HepG2 (cell line): Measurements from ENCODE around the gene ID3. TPM values are rescaled to one million over a fixed set of nuclear protein-coding genes. Genes with fewer than 3 reads are reported as not detected.

Source experiments
- ATAD3A ChIP-seq: sonication (generic); formaldehyde crosslinking; IDR thresholded peaks from 2 replicates; pipeline ENCODE4 v1.4.0; 2020; ENCODE audit warnings: missing genetic modification reagents
- CAMTA2 ChIP-seq: sonication (generic); formaldehyde crosslinking; IDR thresholded peaks from 2 replicates; pipeline ENCODE4 v1.4.0; 2020; ENCODE audit warnings: mild to moderate bottlenecking, missing genetic modification reagents, borderline replicate concordance
- GLMP ChIP-seq: sonication (generic); formaldehyde crosslinking; IDR thresholded peaks from 2 replicates; pipeline ENCODE4 v1.9.0; 2021; ENCODE audit warnings: missing genetic modification reagents, mild to moderate bottlenecking, borderline replicate concordance
- HNRNPLL ChIP-seq: fragments of 200-400 bp; formaldehyde crosslinking; IDR thresholded peaks from 2 replicates; pipeline ENCODE4 v1.6.1; 2017; ENCODE audit warnings: mild to moderate bottlenecking, low read depth, low read length; ENCODE audit not compliant: poor library complexity, severe bottlenecking
- IKZF1 ChIP-seq: fragments of 450-650 bp; IDR thresholded peaks from 2 replicates; pipeline ENCODE4 v1.7.1; 2016
- KDM1A ChIP-seq: IDR thresholded peaks from 2 replicates; pipeline ENCODE4 v1.6.1; 2016; ENCODE audit warnings: missing compliant biosample characterization
- MAF1 ChIP-seq: sonication (generic); formaldehyde crosslinking; IDR thresholded peaks from 2 replicates; pipeline ENCODE4 v1.5.0; 2020; ENCODE audit warnings: missing genetic modification reagents, borderline replicate concordance
- MLLT10 ChIP-seq: sonication (generic); formaldehyde crosslinking; IDR thresholded peaks from 2 replicates; pipeline ENCODE4 v1.4.0; 2020; ENCODE audit warnings: missing genetic modification reagents
- MTF2 ChIP-seq: sonication (generic); formaldehyde crosslinking; IDR thresholded peaks from 2 replicates; pipeline ENCODE4 v1.5.0; 2020; ENCODE audit warnings: missing genetic modification reagents, borderline replicate concordance
- PHF8 ChIP-seq: sonication (generic); formaldehyde crosslinking; IDR thresholded peaks from 2 replicates; pipeline ENCODE4 v1.5.0; 2020; ENCODE audit warnings: missing genetic modification reagents
- RAD21 ChIP-seq: fragments of 450-650 bp; formaldehyde crosslinking; IDR thresholded peaks from 2 replicates; pipeline ENCODE4 v1.5.0; 2020; ENCODE audit warnings: mild to moderate bottlenecking
- SNAPC4 ChIP-seq: sonication (generic); formaldehyde crosslinking; IDR thresholded peaks from 2 replicates; pipeline ENCODE4 v1.4.0; 2020; ENCODE audit warnings: mild to moderate bottlenecking, missing genetic modification reagents
- SUZ12 ChIP-seq: fragments of 150-350 bp; IDR thresholded peaks from 2 replicates; pipeline ENCODE4 v1.6.1; 2014; ENCODE audit warnings: low read depth, low read length
- TAF15 ChIP-seq: fragments of 200-400 bp; formaldehyde crosslinking; IDR thresholded peaks from one replicate; pipeline ENCODE4 v1.6.1; 2018; ENCODE audit warnings: mild to moderate bottlenecking, low read depth, low read length; ENCODE audit not compliant: poor library complexity, severe bottlenecking
- XRCC5 ChIP-seq: fragments of 200-400 bp; formaldehyde crosslinking; optimal IDR thresholded peaks from 2 replicates; pipeline ENCODE3; 2017; ENCODE audit warnings: mild to moderate bottlenecking, low read length
- YEATS4 ChIP-seq: sonication (generic); formaldehyde crosslinking; IDR thresholded peaks from 2 replicates; pipeline ENCODE4 v1.4.0; 2020; ENCODE audit warnings: missing genetic modification reagents, borderline replicate concordance
- ZNF343 ChIP-seq: sonication (generic); formaldehyde crosslinking; IDR thresholded peaks from 2 replicates; pipeline ENCODE4 v1.4.0; 2020; ENCODE audit warnings: mild to moderate bottlenecking, missing genetic modification reagents
- ZNF75D ChIP-seq: sonication (generic); formaldehyde crosslinking; IDR thresholded peaks from 2 replicates; pipeline ENCODE4 v1.8.1; 2023; ENCODE audit warnings: missing genetic modification reagents, mild to moderate bottlenecking, borderline replicate concordance
- ZNF850 ChIP-seq: sonication (generic); formaldehyde crosslinking; conservative IDR thresholded peaks from 2 replicates; pipeline ENCODE4 v1.9.0; 2021; ENCODE audit warnings: mild to moderate bottlenecking, missing genetic modification reagents
- polyA plus RNA-seq, 8 experiments: library from polyadenylated mRNA; depleted of rRNA in 3 of 8; stranded (reverse) in 7 of 8; unstranded in 1 of 8; fragments of >200 nt; fragmentation: Illumina TruSeq in 4 of 8; extraction: Trizol in 4 of 8; gene quantifications; 2 replicates each; pipeline versions ENCODE4 v1.2.1 to v1.2.3, GENCODE V29; 2011 to 2016; ENCODE audit warnings: low read depth in 4 of 8, missing spikeins in 1 of 8, mixed read lengths in 1 of 8; ENCODE audit not compliant: insufficient read depth in 1 of 8
- total RNA-seq, 5 experiments: library from RNA; depleted of rRNA; stranded (reverse); fragments of >200 nt; fragmentation: Illumina TruSeq; extraction: Trizol; gene quantifications; 2 replicates each; pipeline ENCODE4 v1.2.3, GENCODE V29; 2016; ENCODE audit warnings: low read depth in 1 of 5
- TF ChIP-seq, protein P1 (sequence below): IDR thresholded peaks from 2 replicates; pipeline ENCODE4 v1.6.1; 2016
- TF ChIP-seq, protein P2 (sequence below): sonication (generic); formaldehyde crosslinking; conservative IDR thresholded peaks from 2 replicates; pipeline ENCODE4 v1.5.0; 2020; ENCODE audit warnings: missing genetic modification reagents

ID3 gene
- total and polyA plus RNA-seq, 2 of the 13 experiments (the other 11 are each of a cell fraction or from before 2014, with no cell fraction given): 64.8 to 115 TPM

- no peak for TF ChIP-seq SNAPC4 (CRISPR knock-in tag)
- 0 out of 2 replicates have a peak, but pooled peaks have one; percentile 34 for TF ChIP-seq KDM1A (CRISPR knock-in tag)
- no peak for TF ChIP-seq SUZ12
- TF ChIP-seq ZNF75D (CRISPR knock-in tag): peak; percentile 41; the same call in 1 of the 2 replicates
- TF ChIP-seq, protein P1, sequence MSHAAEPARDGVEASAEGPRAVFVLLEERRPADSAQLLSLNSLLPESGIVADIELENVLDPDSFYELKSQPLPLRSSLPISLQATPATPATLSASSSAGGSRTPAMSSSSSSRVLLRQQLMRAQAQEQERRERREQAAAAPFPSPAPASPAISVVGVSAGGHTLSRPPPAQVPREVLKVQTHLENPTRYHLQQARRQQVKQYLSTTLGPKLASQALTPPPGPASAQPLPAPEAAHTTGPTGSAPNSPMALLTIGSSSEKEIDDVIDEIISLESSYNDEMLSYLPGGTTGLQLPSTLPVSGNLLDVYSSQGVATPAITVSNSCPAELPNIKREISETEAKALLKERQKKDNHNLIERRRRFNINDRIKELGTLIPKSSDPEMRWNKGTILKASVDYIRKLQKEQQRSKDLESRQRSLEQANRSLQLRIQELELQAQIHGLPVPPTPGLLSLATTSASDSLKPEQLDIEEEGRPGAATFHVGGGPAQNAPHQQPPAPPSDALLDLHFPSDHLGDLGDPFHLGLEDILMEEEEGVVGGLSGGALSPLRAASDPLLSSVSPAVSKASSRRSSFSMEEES (CRISPR knock-in tag): peak; percentile 44; the same call in 1 of the 2 replicates
- peak; percentile 66; the same call in 1 of the 2 replicates for TF ChIP-seq YEATS4 (CRISPR knock-in tag)
- no peak for TF ChIP-seq ZNF343 (CRISPR knock-in tag)
- no peak for TF ChIP-seq XRCC5
- 0 out of 2 replicates have a peak, but pooled peaks have one; percentile 67 for TF ChIP-seq ZNF850
- TF ChIP-seq PHF8 (CRISPR knock-in tag): peak; percentile 51
- TF ChIP-seq, protein P2, sequence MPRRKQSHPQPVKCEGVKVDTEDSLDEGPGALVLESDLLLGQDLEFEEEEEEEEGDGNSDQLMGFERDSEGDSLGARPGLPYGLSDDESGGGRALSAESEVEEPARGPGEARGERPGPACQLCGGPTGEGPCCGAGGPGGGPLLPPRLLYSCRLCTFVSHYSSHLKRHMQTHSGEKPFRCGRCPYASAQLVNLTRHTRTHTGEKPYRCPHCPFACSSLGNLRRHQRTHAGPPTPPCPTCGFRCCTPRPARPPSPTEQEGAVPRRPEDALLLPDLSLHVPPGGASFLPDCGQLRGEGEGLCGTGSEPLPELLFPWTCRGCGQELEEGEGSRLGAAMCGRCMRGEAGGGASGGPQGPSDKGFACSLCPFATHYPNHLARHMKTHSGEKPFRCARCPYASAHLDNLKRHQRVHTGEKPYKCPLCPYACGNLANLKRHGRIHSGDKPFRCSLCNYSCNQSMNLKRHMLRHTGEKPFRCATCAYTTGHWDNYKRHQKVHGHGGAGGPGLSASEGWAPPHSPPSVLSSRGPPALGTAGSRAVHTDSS: no peak
- no peak for TF ChIP-seq IKZF1
- TF ChIP-seq TAF15: no peak
- no peak for TF ChIP-seq CAMTA2 (CRISPR knock-in tag)
- TF ChIP-seq GLMP (CRISPR knock-in tag): no peak
- no peak for TF ChIP-seq MTF2
- no peak for TF ChIP-seq MLLT10
- no peak for TF ChIP-seq RAD21 (CRISPR knock-in tag)
- no peak for TF ChIP-seq HNRNPLL
- TF ChIP-seq MAF1: no peak; the same call in 1 of the 2 replicates
- TF ChIP-seq ATAD3A (CRISPR knock-in tag): no peak
Observed at GRCh38 chr1:23530747-23531561, 28.3 kb downstream of the ID3 start, which contains the start of gene E2F2 (continued).
